GM21529 (cell line): ENCODE results near the gene ACOT11.
"Not testable (repeated sequence)": the region's sequence is repeated elsewhere in the genome, so short reads cannot be mapped to it uniquely, and the experiment has no call there.

ENCODE experiments used
- ATAC-seq: cut with Tn5 transposase; IDR thresholded peaks from one replicate; pipeline ENCODE4 v1.9.1; 2021; ENCODE audit not compliant: unreplicated experiment

ACOT11 gene

GRCh38 chr1:54607821-54608565 is 60.0 kb downstream of the ACOT11 start:
- no peak for ATAC-seq

- ATAC-seq: no peak
Measured at GRCh38 chr1:54608566-54609230, 60.7 kb downstream of the ACOT11 start.

- ATAC-seq: no peak
Measured at GRCh38 chr1:54609301-54609921, 61.4 kb downstream of the ACOT11 start.

- ATAC-seq: no peak
Measured at GRCh38 chr1:54610048-54610447, 62.0 kb downstream of the ACOT11 start.

DNA sequence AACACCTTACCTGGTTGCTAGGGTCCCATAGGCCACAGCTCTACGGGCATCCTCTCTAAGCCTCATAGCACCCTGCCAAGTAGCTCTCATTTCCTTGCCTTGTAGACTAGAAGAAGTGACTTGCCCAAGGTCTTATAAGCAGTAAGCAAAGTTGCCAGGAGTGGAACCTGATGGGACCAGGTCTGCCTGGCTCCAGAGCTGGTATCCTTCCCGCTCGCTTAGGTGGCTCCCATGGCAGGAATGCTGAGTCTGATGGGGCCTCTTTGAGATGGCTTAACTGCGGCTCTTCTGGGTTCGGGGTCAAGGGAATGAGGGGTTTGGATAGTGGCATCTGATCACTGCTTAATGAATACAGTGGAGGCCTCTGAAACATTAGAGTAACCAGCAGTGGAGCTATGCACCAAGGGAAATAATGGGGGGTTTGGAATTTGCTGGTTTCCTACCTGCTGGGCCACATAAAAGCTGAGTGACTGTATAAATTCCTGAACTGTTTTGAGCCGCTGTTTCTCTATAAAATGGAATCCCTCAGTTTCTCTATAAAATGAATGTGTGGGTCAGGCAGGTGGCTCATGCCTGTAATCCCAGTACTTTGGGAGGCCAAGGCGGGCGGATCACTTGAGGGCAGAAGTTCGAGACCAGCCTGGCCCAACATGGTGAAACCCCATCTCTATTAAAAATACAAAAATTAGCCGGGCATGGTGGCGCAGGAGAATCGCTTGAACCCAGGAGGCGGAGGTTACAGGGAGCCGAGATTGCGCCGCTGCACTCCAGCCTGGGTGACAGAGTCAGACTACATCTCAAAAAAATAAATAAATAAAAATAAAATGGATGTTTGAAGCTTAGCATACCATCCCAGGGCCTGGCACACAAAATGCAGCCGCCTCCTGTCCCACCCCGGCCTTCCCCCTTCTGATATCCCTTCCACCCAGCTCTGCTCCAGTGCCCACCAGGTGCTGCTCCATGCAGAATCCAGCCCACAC is 62.9 kb downstream of the ACOT11 start:
- ATAC-seq: no peak

GRCh38 chr1:54611621-54612020 is 63.6 kb downstream of the ACOT11 start:
- ATAC-seq: no peak

DNA sequence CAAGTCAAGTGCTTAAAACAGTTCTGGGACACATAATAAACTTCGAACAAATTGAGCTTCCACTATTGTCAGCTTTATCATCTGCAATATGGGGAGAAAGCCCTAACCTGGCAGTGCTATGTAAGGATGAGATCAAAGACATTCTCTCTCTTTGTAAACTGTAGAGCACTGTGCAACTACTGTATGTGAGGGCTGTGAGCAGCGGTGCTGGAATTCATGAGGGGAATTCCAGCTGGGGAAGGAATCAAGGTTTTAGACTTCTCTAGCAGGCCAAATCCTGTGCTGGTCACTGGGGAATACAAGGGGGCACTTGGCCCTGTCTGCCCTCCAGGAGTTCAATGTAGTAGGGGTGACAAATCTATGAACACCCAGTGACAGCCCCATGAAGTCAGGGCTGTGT is 66.0 kb downstream of the ACOT11 start:
- ATAC-seq: no peak

- no peak for ATAC-seq
Measured at GRCh38 chr1:54614563-54614962, 66.5 kb downstream of the ACOT11 start.

- no peak for ATAC-seq
Measured at GRCh38 chr1:54615531-54616279, 67.7 kb downstream of the ACOT11 start.

GRCh38 chr1:54619749-54620148 is 71.7 kb downstream of the ACOT11 start:
- ATAC-seq: no peak

GRCh38 chr1:54623216-54624007 is 75.4 kb downstream of the ACOT11 start, which contains the start of gene FAM151A:
TSS of gene FAM151A (minus strand) at chr1:54623525. CDS start at chr1:54623395, 130 bp downstream.
- no peak for ATAC-seq

DNA sequence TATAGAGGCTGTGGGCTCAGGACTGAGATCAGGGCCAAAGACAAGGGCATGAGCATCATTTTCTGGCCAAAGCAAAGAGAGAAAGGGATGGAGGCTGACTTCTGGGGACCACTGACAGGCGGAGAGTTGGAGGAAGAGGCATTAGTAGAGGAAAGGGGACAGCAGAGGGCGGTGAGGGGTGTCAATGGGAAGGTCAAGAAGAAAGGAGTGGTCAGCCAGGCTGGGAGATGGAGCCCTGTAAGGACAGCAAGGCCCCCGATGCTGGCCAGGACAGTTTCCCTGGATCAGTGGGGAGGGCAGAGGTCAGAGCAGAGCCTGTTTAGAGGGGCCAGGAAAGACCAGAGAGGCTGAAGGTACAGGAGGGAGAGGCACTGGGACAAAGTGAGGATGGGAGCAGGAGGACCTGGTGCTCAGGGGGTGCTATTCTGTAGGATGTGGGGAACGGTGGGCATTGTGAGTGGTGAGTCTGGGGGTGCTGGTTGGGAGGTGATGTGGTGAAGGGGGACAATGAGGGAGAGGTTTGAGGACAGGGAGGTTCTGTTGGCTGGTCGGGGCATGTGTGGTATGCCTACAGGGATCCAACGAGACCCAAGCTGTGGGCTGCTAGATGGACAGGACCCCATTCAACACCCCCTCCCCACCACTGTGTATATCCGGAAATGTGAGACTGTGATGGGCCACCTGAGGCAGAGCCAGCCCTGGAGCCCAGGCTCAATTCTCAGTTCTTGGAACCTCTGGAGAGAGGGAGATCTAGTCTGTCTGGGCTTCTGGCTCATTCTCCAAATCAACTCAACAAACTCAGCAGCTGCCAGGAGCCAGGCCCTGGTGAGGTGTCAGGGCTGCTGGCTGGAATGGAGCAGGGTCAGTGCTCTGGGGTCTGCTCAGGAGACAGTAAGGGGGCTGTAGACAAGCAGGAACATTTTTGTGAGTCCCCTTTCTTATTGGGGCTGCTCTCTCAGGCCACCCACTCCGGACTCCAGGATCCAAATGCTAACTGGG is 76.7 kb downstream of the ACOT11 start:
- no peak for ATAC-seq

GRCh38 chr1:54627196-54627595 is 79.2 kb downstream of the ACOT11 start:
- ATAC-seq: no peak

GRCh38 chr1:54635804-54636203 is 87.8 kb downstream of the ACOT11 start:
- ATAC-seq: not testable (repeated sequence)

DNA sequence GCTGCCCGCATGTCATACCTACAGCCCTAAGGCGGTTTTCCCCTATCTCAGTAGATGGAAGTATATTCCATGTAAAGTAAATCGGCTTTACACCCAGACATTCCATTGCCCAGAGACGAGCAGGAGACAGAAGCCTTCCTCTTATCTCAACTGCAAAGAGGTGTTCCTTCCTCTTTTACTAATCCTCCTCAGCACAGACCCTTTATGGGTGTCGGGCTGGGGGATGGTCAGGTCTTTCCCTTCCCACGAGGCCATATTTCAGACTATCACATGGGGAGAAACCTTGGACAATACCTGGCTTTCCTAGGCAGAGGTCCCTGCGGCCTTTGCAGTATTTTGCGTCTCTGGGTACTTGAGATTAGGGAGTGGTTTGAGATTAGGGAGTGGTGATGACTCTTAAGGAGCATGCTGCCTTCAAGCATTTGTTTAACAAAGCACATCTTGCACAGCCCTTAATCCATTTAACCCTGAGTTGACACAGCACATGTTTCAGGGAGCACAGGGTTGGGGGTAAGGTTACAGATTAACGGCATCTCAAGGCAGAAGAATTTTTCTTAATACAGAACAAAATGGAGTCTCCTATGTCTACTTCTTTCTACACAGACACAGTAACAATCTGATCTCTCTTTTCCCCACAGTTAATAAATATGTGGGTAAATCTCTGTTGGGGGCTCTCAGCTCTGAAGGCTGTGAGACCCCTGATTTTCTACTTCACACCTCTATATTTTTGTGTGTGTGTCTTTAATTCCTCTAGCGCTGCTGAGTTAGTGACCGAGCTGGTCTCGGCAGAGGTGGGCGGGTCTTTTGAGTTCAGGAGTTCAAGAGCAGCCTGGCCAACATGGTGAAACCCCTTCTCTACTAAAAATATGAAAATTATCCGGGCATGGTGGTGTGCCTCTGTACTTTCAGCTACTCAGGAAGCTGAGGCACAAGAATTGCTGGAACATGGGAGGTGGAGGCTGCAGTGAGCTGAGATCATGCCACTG is 88.7 kb downstream of the ACOT11 start:
- not testable (repeated sequence) for ATAC-seq

DNA sequence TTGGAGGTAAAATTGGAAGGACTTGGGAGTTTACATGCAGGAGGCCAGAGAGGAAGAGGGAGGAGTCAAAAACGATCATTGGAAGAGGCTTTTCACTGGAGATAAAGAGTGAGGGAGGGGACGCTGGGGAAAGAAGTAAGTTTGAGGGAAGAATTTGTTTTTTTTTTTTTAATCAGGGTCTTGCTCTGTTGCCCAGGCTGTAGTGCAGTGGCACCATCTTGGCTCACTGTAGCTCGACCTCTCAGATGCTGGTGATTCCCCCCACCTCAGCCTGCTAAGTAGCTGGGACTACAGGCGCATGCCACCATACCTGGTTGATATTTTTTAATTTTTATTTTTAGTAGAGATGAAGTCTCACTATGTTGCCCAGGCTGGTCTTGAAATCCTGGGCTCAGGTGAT is 92.3 kb downstream of the ACOT11 start:
- no peak for ATAC-seq
